IPS DF 4.7 (cell line): Measurements from ENCODE around the gene HINT2.

Experiments
- DNase-seq: peaks from one replicate; pipeline ENCODE4 v3.0.0-alpha.2; 2013; ENCODE audit warnings: low spot score; ENCODE audit errors: extremely low read depth

HINT2 gene

GRCh38 chr9:35776018-35776417, 38.8 kb downstream of the HINT2 start:
- no peak for DNase-seq

- DNase-seq = no peak
Measured at GRCh38 chr9:35774907-35775635, 39.8 kb downstream of the HINT2 start.

- no peak for DNase-seq
Measured at GRCh38 chr9:35771943-35772342, 42.9 kb downstream of the HINT2 start.

GRCh38 chr9:35771534-35771933, 43.3 kb downstream of the HINT2 start:
- no peak for DNase-seq

- DNase-seq = no peak
Measured at GRCh38 chr9:35771075-35771433, 43.8 kb downstream of the HINT2 start.

GRCh38 chr9:35769763-35770162, 45.1 kb downstream of the HINT2 start:
- DNase-seq = no peak

GRCh38 chr9:35767458-35767857, 47.4 kb downstream of the HINT2 start:
- no peak for DNase-seq

GRCh38 chr9:35766997-35767396, 47.8 kb downstream of the HINT2 start:
- DNase-seq = no peak

GRCh38 chr9:35763803-35764202, 51.0 kb downstream of the HINT2 start:
- no peak for DNase-seq

- no peak for DNase-seq
Measured at GRCh38 chr9:35763181-35763580, 51.7 kb downstream of the HINT2 start.
